Measurements from ENCODE around the gene SCCPDH.
A peak's percentile ranks its signal among the peaks of the same experiment; 100 is the strongest.

SCCPDH gene

DNA sequence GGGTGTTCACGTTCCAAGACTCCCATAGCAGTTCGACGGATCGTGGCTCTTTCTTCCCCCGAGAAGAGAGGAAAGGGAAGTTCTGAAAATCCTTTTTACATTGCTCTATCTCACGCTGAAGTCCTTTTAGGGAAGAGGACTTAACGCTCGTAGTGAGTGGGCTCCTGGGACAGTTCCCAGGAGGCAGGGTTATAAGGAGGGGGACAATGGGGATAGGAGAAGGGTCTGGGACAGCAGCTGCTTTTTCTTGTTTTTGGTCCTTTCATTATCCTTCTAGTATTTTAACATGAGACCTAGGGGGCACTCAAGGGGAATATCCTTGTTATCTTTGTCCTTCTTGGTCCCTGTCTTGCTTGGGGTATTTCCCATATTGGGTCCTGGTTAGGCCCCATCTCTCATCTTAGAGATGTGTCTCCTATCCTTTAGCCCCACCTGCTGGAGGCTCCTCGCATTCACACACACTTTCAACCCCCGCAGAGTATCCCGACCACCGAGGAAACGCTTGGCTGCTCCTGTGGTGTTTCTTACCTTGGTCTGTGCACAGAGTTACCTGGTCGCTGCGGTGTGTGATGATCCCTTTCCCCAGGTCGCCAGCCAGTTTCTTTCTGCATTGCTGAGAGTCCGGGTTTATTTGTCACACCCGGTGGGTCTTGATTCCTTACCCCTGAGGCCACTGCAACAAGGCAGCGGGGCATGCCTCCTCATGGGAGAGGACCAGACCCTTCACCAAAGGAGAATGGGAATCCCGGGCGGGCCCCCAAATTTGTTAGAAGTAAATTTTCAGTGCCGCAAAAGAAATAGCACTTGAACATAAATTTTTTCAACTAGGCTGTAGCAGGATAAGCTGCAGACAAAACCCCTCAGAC lies 29.7 kb downstream of the SCCPDH start:
- TF ChIP-seq POLR2A (IDR thresholded peaks at IDR 0.05; ENCODE audit: low read depth, low read length): no peak
- no peak for FAIRE-seq
- DNase-seq (ENCODE audit: insufficient read length, low spot score): peak; percentile 20

DNA sequence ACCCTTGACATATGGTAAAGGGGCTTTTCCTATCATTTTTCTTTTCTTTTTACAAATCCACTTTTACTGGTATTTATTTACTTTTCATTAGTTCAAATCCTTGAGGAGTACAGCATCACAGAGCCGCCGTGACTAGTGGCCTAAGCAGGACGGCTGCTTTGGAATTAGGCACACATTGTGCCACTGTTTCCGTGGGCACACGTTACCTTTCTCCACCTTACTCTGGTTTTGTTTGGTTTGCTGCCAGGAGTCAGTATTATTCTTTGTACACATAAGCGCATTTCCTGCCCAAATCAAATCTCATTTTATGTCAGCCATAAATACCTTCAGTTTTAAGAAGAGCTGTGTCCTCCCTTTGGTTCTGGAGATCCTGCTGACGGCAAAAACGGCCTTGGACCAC lies 31.2 kb downstream of the SCCPDH start:
- DNase-seq (ENCODE audit: insufficient read length, low spot score) (no peak), FAIRE-seq (no peak)
- no peak for TF ChIP-seq POLR2A (IDR thresholded peaks at IDR 0.05; ENCODE audit: low read depth, low read length)

DNA sequence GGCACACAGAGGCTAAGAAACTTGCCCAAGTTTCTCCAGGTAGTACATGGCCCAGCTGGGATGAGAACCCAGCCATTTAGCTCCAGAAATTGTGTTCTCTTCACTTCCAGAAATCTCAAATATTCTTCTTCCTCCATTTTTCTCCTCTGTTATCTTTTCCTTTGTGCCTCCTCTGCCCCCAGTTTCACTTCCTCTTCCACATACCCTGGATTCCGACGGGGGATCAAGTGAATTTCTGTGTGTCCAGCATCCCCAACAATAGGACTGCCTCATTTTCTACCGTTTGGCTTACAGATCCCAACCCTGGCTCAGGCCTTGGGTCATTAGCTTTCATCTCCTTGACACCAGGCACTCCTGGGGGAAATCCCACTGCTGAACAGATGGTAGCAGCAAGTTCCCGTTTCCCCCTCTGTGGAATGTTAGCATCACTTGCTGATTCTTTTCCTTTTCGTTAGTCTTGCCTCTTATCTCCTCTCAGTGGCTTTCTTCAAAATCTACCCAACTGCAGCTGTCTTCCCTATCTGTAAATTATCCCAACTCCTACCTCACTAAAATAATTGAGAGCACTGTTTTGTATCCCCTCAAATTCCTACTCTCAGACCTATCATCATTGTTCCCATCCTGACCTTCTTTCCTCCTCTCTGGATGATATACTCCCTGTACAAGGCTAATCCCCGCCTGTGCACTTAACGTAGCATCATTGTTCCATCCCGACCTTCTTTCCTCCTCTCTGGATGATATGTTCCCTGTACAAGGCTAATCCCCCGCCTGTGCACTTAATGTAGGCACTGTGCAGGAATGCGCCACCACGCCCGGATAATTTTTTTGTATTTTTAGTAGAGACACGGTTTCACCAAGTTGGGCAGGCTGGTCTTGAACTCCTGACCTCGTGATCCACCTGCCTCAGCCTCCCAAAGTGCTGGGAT lies 36.5 kb downstream of the SCCPDH start:
- FAIRE-seq: no peak
- TF ChIP-seq POLR2A (IDR thresholded peaks at IDR 0.05; ENCODE audit: low read depth, low read length): no peak
- no peak for DNase-seq (ENCODE audit: insufficient read length, low spot score)

DNA sequence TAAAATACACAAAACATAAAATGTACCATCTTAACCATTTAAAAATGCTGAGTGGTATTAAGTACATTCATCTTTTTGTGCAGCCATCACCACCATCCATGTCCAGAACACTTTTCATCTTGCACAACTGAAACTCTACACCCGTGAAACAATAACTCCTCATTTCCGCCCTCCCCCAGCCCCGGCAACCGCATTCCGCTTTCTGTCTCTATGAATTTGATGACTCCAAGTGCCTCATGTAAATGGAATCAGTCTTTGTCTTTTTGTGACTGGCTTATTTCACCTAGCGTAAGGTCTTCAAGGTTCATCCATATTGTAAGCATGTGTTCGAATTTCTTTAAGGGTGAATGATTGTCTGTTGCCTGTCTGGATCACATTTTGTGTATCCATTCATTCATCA lies 37.2 kb downstream of the SCCPDH start:
- TF ChIP-seq POLR2A (IDR thresholded peaks at IDR 0.05; ENCODE audit: low read depth, low read length): no peak
- FAIRE-seq (no peak), DNase-seq (ENCODE audit: insufficient read length, low spot score) (no peak)

DNA sequence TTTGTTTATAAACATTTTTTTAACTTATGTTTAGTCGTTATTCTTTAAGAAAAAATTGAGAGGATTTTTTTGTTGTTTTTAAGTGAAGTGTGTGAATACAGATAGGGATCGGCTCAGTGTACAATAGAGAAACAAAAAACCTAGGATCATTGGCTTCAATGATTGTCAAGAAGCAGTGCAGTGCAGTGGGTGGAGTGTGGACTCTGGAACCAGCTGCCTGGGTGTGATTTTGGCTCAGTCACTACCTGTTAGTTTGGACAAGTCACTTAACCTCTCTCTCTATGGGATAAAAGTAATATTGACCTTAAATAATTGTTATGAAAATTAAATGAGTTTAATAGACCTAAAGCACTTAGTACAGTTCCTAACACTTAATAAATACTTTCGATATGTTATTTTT lies 41.3 kb downstream of the SCCPDH start:
- no peak for FAIRE-seq
- DNase-seq (ENCODE audit: insufficient read length, low spot score): no peak
- no peak for TF ChIP-seq POLR2A (IDR thresholded peaks at IDR 0.05; ENCODE audit: low read depth, low read length)

DNA sequence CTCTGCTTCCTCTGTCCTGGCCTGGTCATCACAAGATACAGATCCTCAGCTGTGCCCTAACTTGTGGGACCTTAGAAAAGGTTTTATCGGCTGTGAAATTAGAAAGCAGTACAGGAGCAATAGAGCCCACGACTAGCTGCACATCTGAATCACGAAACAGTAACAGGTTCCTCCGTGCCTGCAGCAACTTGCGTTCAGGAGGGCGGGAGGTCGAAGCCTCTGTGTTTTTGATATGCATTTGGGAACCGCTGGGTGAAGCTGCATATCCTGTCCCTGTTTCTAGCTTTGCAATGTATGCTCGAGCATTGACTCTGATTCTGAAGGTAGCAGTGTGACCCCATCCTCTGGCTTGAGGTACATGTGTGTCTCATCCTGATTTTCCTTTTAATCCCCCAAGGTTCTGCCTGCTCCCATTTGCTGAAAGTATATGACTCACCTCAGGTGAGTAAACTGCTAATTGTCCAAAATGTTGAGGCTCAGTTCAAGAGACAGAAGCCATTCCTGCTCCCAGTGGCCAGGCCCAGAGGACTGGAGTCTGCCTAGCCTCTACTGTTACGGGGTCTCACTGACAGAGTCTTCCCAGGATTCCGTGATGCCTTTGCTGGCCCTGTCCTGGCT lies 44.3 kb downstream of the SCCPDH start:
- TF ChIP-seq POLR2A (IDR thresholded peaks at IDR 0.05; ENCODE audit: low read depth, low read length): no peak
- FAIRE-seq (no peak), DNase-seq (ENCODE audit: insufficient read length, low spot score) (no peak)

DNA sequence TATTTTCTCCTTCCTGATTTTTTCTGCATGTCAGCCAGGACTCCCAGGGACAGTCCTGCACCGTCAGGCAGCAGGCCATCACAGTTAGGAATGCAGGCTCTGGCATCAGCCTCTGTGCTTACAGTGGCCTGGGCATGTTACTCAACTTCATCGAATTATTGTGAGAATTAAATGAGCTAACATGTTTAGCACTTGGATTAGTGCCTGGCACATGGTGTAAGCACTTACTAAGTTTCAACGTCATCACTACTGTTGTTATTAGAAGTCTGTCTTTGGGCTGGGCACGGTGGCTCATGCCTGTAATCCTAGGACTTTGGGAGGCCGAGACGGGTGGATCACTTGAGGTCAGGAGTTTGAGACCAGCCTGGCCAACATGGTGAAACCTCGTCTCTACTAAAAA lies 45.1 kb downstream of the SCCPDH start:
- no peak for DNase-seq (ENCODE audit: insufficient read length, low spot score)
- no peak for FAIRE-seq
- TF ChIP-seq POLR2A (IDR thresholded peaks at IDR 0.05; ENCODE audit: low read depth, low read length): no peak

DNA sequence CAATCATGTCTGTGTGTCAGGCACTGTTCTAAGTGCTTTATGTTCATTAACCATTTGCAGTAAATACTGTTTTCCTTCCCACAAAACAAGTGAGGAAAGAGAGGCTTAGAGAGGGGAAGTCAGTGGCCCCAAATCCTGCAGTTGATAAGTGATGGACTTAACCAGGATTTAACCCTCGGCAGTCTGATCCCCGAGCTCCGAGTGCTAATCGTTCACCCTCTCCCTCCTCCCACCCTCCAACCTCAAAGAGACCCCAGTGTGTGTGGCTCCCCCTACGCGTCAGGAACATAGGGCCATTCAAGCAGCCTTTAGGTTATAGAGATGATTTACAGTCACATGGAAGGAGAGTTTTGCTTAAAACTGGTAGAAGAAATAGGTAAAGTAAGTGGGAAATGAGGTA lies 47.2 kb downstream of the SCCPDH start:
- no peak for FAIRE-seq
- DNase-seq (ENCODE audit: insufficient read length, low spot score): no peak
- TF ChIP-seq POLR2A (IDR thresholded peaks at IDR 0.05; ENCODE audit: low read depth, low read length): no peak

DNA sequence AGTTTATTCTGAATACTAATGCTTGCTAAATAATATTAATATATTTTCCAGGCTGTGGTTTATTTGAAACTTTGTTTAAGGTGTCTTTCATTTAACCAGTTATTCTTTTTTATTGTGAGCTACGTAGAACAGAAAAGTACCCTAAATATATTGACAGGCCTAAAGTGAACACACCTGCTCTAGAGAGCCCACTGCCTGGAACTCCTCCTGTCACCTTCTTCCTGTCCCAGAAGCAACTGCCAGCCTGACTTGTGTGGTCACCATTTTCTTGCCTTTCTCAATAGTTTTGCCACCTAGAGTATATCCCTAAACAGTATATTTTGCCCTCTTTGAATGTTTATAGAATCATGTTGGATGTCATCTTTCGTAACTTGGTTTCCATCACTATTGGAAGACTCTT lies 48.5 kb downstream of the SCCPDH start:
- no peak for FAIRE-seq

DNA sequence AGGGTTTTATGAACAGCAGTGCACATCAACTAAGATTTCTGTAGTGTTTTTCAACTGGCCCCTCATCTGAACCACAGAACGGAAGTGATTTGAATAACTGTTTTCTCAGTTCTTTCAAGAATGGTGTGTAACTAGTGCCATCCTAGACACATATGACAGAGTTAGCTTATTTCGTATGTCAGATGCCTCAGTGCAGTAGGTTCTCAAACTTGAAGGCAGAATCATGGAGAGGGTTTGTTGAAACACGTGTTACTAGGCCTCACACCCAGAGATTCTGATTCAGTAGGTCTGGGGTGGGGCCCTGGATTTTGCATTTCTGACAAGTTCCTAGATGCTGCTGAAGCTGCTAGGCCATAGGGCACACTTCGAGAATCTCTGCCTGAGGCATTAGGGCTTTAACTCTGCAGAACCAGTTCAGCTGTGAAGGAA lies 49.0 kb downstream of the SCCPDH start:
- DNase-seq (ENCODE audit: insufficient read length, low spot score) (no peak), FAIRE-seq (no peak)
- no peak for TF ChIP-seq POLR2A (IDR thresholded peaks at IDR 0.05; ENCODE audit: low read depth, low read length)

More for the DNA sequence above, 48.5 kb downstream of the SCCPDH start:
- TF ChIP-seq POLR2A (IDR thresholded peaks at IDR 0.05; ENCODE audit: low read depth, low read length): no peak
- no peak for DNase-seq (ENCODE audit: insufficient read length, low spot score)

DNA sequence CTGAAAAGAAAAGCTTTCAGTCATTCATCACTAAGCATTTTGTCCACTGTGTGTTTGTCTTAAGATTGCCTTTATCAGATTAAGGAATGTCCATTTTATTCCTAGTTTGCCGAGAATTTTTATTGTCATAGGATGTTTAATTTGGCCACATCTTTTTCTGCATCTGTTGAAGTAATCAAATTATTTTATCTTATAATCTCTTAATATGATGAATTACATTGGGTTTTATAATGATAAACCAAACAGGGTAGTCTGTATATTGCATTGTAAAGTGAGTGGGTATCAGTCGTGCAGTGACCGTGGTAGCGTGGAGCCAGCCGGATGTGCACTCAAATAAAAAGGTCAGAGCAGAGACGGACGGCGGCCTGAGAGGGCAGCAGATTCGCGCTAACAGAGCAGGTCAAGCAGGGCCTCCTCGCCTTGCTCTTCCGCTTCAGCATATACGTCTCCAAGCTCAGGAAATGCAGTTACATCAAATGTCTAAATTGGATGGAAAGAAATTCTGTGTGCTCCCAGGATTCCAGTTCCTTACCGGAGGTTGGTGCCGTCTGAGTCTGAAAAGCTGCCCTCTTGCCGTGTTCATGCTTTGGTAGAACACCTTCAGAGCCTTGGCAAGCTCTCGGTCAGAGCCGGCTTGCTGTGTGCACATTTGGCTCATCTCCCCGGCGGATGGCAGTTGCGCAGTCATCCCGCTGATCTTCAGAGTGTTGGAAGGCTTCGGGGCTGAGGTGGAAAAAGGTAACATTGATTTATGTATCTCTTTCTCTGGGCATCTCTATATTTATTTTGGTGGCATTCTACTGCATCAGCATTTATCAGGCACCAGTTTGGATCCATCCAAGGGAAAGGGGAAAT lies 51.5 kb downstream of the SCCPDH start:
- FAIRE-seq (no peak), DNase-seq (ENCODE audit: insufficient read length, low spot score) (no peak)
- no peak for TF ChIP-seq POLR2A (IDR thresholded peaks at IDR 0.05; ENCODE audit: low read depth, low read length)

DNA sequence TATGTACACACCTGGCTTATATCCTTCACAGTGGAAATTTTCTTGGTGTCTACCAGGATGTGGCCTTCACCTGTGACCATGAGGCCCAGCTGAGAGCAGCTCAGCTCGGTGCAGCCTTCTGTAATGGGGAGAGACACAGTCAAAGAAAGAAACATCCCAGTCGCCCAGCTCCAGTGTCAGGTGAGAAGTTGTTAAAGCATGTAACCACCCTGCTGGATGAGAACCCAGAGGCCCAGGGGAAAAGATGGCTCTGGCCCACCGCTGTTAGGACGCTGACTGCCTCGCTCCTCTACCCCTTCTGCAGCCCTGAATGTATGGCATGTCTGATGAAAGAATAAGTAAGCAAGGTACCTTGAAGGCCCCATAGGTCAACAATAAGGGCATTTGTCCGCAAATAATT lies 52.7 kb downstream of the SCCPDH start:
- TF ChIP-seq POLR2A (IDR thresholded peaks at IDR 0.05; ENCODE audit: low read depth, low read length): no peak
- DNase-seq (ENCODE audit: insufficient read length, low spot score) (no peak), FAIRE-seq (no peak)

DNA sequence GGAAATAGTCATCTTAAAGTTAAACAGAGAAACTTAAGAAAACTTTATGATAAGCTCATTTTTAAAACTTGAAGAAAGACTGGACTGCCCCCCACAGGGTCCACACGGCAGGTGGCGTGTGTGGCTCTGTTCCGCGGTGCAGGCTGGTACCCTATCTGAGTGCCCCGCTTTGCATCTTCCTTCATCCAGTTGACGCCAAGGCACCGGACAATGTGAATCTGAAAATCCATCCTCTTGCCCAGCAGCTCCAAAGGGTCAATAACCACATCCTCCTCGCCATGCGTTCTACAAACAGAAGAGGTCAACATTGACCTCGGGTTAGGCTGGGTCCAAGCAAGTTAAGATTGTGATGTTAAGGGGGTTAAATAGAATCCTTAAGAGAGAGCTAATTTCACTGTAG lies 54.5 kb downstream of the SCCPDH start:
- FAIRE-seq: no peak
- DNase-seq (ENCODE audit: insufficient read length, low spot score): no peak
- TF ChIP-seq POLR2A (IDR thresholded peaks at IDR 0.05; ENCODE audit: low read depth, low read length): no peak
